ENCODE results near the gene TPK1.

DNA sequence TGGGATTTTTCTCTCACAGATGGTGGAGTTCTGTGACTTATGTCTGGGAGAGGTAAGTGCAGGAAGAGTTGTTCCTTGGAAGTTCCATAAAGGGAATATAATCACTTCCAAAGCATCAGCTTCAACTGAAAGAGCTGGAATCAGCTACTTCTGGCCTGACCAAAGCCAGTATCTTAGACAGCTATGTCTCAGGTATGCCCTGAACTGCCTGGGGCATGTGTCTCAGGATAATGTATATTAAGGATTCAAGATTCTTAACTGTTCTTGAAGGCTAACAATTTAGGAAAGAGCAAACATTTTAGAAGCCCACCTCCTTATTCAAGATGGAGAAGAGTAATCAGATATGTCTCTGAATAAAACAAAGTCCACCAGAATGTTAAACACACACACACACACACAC is 420.0 kb downstream of the TPK1 start:
- TF ChIP-seq CTCF (IDR thresholded peaks at IDR 0.05) (no peak), POLR2A (IDR thresholded peaks at IDR 0.05) (no peak)

All from Peyer's patch (tissue), 4 donors.